Epithelial cell of esophagus (primary cell): ENCODE data around the gene ADK.

ENCODE experiments used
- DNase-seq: peaks from one replicate; pipeline ENCODE4 v3.0.0; 2010; ENCODE audit warnings: low read depth
- H3K4me3 ChIP-seq: 2 replicates; pipeline ENCODE4 v1.5.1; 2011; ENCODE audit warnings: mild to moderate bottlenecking, low read length, control low read depth
- TF ChIP-seq, protein P1 (sequence below): IDR thresholded peaks from 2 replicates; pipeline ENCODE4 v1.5.1; 2011; ENCODE audit warnings: low read depth, mild to moderate bottlenecking, low read length, control low read depth, inconsistent platforms; ENCODE audit not compliant: insufficient read depth; ENCODE audit errors: missing control alignments

The ADK gene

DNA sequence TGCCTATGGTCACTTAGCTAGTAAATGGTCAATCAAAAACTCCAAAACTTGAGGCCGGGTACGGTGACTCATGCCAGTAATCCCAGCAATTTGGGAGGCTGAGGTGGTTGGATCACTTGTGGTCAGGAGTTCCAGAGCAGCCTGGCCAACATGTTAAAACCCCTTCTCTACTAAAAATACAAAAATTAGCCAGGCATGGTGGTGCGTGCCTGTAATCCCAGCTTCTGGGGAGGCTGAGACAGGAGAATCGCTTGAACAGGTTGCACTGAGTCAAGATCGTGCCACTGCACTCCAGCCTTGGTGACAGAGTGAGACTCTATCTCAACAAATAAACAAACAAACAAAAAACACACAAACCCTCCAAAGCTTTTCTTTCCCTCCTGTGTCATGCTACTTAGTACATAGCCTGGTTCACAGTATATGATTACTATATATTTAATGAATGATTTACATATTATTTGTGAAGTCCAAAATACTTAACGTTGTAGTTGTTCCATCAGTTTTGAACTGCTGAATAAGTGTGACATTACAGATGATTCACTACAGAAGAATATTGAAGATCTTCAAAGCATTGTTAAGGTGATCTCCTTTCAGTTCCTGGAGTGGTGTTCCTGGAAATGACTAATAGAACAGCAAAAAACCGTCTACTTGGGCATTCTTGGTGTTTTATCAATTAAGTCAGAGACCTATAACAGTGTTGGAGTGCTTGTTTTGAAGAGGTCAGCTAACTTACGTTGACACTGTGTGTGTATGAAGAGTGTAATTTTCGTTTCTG lies 72.9 kb downstream of the ADK start:
- no peak overlapping the region for H3K4me3 ChIP-seq
- TF ChIP-seq, protein P1, sequence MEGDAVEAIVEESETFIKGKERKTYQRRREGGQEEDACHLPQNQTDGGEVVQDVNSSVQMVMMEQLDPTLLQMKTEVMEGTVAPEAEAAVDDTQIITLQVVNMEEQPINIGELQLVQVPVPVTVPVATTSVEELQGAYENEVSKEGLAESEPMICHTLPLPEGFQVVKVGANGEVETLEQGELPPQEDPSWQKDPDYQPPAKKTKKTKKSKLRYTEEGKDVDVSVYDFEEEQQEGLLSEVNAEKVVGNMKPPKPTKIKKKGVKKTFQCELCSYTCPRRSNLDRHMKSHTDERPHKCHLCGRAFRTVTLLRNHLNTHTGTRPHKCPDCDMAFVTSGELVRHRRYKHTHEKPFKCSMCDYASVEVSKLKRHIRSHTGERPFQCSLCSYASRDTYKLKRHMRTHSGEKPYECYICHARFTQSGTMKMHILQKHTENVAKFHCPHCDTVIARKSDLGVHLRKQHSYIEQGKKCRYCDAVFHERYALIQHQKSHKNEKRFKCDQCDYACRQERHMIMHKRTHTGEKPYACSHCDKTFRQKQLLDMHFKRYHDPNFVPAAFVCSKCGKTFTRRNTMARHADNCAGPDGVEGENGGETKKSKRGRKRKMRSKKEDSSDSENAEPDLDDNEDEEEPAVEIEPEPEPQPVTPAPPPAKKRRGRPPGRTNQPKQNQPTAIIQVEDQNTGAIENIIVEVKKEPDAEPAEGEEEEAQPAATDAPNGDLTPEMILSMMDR = no peak
- DNase-seq = peak; percentile 78

DNA sequence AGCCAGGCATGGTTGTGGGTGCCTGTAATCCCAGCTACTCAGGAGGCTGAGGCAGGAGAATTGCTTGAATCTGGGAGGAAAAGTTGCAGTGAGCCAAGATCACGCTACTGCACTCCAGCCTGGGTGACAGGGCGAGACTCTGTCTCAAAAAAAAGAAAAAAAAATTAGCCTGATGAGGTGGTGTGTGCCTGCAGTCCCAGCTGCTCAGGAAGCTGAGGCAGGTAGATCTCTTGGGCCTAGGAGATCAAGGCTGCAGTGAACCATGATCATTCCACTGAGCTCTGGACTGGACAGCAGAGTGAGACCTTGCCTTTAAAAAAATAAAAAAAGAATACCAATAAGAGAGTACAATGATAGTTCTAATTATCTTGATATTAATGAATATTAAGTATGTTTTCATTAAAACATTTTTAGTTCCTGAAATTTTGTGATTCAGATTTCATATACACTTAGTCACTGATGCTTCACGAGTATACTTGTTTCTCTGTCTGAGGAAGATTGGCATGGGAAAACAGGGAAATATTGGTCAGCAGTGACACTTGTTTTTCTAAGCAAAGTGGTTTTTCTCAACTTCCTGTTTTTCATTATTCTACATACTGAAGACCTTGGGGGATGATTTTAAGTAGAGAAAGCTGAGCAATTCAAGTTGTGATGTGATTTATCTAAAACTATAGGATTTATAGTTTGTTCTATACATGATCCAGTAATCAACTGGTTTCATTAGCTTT lies 76.8 kb downstream of the ADK start:
- peak; percentile 84 for DNase-seq
- no peak overlapping the region for H3K4me3 ChIP-seq
- TF ChIP-seq, protein P1 = no peak

DNA sequence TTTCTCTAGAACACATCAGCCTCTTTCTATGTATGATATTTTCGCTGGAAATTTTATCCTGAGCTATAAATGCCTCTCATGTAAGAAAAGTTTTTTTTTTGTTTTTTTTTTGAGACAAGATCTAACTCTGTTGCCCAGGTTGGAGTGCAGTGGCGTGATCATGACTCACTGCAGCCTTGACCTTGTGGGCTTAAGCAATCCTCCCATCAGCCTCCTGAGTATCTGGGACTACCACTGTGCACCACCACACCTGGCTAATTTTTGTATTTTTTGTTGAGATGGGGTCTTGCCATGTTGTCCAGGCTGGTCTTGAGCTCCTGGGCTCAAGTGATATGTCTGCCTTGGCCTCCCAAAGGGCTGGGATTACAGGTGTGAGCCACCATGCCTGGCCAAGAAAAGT lies 80.4 kb downstream of the ADK start:
- TF ChIP-seq, protein P1 = no peak
- DNase-seq = peak; percentile 67
- no peak overlapping the region for H3K4me3 ChIP-seq

DNA sequence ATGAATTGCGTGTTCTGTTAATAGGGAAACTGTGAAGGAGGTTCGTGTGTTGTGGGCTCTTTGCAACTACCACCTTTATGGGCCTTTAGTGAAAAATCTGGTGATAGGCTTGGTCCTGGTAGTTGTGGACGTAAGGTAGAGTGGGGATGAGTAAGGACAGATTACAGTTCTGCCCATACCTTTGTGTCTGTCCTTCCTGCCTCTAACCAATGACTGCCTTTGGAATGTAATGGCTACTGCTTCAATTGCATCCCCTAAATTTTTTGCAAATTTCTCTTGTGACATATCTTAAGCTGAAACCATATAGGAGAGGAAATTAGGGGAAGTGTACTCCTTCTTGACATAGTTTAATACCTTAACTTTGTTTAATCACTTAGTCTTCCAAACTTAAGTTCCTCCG lies 82.3 kb downstream of the ADK start:
- no peak overlapping the region for H3K4me3 ChIP-seq
- no peak for DNase-seq
- TF ChIP-seq, protein P1 = no peak

DNA sequence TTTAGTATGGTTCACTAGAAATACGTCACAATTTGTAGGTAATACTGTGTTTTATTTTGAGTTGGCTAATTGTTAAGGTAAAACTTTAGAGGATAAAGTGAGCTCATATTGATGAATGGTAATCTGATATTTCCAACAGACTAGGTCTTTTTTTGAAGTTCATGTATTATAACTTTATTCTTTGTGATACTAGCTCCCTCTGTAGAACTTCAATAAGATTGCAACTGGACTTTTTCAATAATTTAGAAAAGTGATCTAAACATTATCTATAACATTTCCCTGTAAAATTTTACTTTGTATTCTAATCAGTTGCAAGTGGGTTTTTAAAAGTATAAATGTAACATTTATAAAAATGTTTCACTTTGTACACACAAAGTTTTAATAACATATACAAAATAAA lies 83.5 kb downstream of the ADK start:
- TF ChIP-seq, protein P1 = peak; percentile 17
- H3K4me3 ChIP-seq = no peak overlapping the region
- no peak for DNase-seq

DNA sequence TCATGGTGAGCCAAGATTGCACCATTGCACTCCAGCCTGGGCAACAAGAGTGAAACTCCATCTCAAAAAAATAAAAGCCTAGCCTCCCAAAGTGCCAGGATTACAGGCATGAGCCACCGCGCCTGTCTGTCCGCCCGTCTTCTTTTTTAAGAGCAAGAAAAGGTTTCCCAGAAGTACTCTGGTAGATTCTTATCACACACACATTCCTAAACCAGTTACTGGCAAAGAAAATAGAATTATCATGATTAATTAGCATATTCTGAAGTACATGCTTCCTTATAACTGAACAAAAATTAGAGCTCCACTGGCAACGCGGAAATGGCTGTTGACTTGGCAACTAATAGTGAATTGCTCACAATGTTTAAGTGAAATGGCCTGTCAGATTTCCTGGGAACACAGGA lies 87.0 kb downstream of the ADK start:
- no peak overlapping the region for H3K4me3 ChIP-seq
- DNase-seq = peak; percentile 36
- TF ChIP-seq, protein P1 = no peak
